ENCODE measurements around the gene RPL22L1.
"Not testable (repeated sequence)": the region's sequence is repeated elsewhere in the genome, so short reads cannot be mapped to it uniquely, and the experiment has no call there.

Gene RPL22L1

GRCh38 chr3:170826047-170826446 lies 43.9 kb downstream of the RPL22L1 start:
- no peak for DNase-seq

GRCh38 chr3:170823562-170823961 lies 46.4 kb downstream of the RPL22L1 start:
- DNase-seq, result not testable (repeated sequence)

GRCh38 chr3:170818325-170818724 lies 51.7 kb downstream of the RPL22L1 start:
- not testable (repeated sequence) for DNase-seq

- DNase-seq, result not testable (repeated sequence)
Measured at GRCh38 chr3:170817471-170817870, 52.5 kb downstream of the RPL22L1 start.

- no peak for DNase-seq
Measured at GRCh38 chr3:170816841-170817240, 53.2 kb downstream of the RPL22L1 start.

- DNase-seq, result no peak
Measured at GRCh38 chr3:170816341-170816740, 53.7 kb downstream of the RPL22L1 start.

GRCh38 chr3:170815936-170816335 lies 54.1 kb downstream of the RPL22L1 start:
- no peak for DNase-seq

- peak; percentile 21 for DNase-seq
Measured at GRCh38 chr3:170815340-170815739, 54.7 kb downstream of the RPL22L1 start.

All from NCI-H187 treated with DMSO at 0.1 percent for 48 hours (cell line).